Rectal smooth muscle tissue (tissue), 1 donor: ENCODE measurements around the gene HIP1R.
"Not testable (repeated sequence)": the region's sequence is repeated elsewhere in the genome, so short reads cannot be mapped to it uniquely, and the experiment has no call there.

ENCODE experiments used
- H3K27ac ChIP-seq: one replicate; pipeline ENCODE4 v1.7.0; 2013; ENCODE audit warnings: low read depth, low read length, inconsistent platforms
- H3K27me3 ChIP-seq: one replicate; pipeline ENCODE4 v1.7.0; 2013; ENCODE audit warnings: low read length; ENCODE audit not compliant: control insufficient read depth, insufficient read depth
- H3K36me3 ChIP-seq: one replicate; pipeline ENCODE4 v1.7.0; 2013; ENCODE audit warnings: low read length; ENCODE audit not compliant: control insufficient read depth, insufficient read depth
- H3K4me1 ChIP-seq: one replicate; pipeline ENCODE4 v1.7.0; 2013; ENCODE audit warnings: low read length; ENCODE audit not compliant: control insufficient read depth, insufficient read depth
- H3K4me3 ChIP-seq: one replicate; pipeline ENCODE4 v1.7.0; 2013; ENCODE audit warnings: low read length
- H3K9ac ChIP-seq: one replicate; pipeline ENCODE4 v1.7.0; 2013; ENCODE audit warnings: low read length

The HIP1R gene, protein sequence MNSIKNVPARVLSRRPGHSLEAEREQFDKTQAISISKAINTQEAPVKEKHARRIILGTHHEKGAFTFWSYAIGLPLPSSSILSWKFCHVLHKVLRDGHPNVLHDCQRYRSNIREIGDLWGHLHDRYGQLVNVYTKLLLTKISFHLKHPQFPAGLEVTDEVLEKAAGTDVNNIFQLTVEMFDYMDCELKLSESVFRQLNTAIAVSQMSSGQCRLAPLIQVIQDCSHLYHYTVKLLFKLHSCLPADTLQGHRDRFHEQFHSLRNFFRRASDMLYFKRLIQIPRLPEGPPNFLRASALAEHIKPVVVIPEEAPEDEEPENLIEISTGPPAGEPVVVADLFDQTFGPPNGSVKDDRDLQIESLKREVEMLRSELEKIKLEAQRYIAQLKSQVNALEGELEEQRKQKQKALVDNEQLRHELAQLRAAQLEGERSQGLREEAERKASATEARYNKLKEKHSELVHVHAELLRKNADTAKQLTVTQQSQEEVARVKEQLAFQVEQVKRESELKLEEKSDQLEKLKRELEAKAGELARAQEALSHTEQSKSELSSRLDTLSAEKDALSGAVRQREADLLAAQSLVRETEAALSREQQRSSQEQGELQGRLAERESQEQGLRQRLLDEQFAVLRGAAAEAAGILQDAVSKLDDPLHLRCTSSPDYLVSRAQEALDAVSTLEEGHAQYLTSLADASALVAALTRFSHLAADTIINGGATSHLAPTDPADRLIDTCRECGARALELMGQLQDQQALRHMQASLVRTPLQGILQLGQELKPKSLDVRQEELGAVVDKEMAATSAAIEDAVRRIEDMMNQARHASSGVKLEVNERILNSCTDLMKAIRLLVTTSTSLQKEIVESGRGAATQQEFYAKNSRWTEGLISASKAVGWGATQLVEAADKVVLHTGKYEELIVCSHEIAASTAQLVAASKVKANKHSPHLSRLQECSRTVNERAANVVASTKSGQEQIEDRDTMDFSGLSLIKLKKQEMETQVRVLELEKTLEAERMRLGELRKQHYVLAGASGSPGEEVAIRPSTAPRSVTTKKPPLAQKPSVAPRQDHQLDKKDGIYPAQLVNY

DNA sequence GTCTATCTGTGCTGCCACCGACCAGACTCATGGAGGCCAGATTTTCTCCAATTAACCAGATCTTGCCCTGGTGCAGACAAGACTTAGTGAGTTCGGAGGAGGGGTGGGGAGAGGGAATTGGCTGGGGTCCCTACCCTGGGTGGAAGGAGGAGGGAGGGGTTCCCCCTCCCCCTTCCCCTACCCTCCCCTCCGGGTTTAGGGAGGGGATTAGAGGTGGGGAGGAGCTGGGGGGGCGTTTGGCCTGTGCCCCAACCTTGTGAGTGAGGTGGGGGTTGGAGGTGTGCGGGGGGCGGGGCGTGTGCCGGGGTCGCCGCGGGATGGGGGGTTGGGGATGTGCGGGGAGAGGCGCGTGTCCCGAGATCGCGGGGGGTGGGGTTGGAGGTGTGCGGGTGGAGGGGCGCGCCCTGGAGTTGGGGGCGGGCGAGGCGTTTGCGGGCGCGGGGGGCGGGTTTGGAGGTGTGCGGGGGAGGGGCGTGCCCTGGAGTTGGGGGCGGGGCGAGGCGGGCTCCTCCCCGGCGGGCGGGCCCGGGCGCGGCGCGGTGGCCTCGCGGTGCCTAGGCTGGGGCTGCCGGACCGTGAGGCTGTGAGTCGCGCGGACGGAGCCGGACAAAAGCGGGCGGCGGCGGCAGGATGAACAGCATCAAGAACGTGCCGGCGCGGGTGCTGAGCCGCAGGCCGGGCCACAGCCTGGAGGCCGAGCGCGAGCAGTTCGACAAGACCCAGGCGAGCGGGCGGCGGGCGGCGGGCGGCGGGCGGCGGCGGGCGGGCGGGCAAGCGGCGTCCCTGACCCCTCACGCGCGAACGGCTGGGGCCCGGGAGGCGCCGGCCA, at the start of gene HIP1R:
HIP1R (plus strand) TSS at position 537 of the 829 bp plus-strand sequence; CDS start at position 631, 94 bp downstream.
- Histone ChIP-seq H3K27me3 (no peaks in the 10 kb centered on the region), H3K27ac (no peak within 1 kb of the TSS), H3K9ac (peak within 1 kb of the TSS; percentile 67), H3K4me1 (peaks cover 2% of the 10 kb centered on the region), H3K36me3 (no peaks in the 10 kb centered on the region), H3K4me3 (peak within 1 kb of the TSS; percentile 58)

DNA sequence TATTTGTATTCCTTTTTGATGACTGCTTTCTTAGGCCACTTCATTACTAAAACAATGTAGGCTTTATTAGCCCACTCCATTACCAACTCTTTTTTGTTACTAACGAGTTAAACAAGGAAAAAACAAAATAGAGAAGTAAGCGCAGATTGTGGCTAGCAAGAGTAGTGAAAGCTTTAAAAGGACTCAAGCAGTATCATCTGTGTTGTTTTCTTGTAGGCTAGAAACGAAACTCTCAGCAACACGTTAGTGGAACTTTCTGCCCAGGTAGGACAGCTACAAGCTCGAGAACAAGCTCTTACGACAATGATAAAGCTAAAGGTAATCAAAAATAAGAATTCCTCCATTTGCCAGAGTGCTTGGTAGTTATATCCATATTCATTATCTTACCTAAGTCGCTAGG, 49.8 kb upstream of the HIP1R start:
- Histone ChIP-seq H3K9ac (no peak overlapping the region), H3K27ac (no peak overlapping the region), H3K4me1 (no peaks in the 10 kb centered on the region), H3K27me3 (no peaks in the 10 kb centered on the region), H3K4me3 (no peak overlapping the region), H3K36me3 (no peaks in the 10 kb centered on the region)

DNA sequence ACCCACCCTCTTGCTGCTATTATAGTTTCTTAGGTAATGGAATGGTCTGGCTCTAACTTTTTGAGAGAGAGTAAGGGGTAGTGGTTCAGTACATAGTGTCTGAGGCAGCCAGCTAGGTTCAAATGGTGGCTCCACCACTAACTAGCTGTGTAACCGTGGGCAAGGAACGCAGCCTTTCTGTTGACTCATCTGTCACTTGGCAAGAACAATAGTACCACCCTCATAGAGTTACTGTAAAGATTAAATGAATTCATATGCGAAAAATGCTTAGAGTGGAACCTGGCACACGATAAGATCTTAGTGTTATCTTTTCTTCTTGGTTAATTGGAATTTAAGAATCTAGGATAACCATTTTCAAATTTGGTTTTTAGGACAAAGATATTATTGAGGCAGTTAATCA, 46.9 kb upstream of the HIP1R start:
- no peak overlapping the region for H3K9ac ChIP-seq
- no peaks in the 10 kb centered on the region for H3K36me3 ChIP-seq
- H3K4me3 ChIP-seq = no peak overlapping the region
- H3K27me3 ChIP-seq = no peaks in the 10 kb centered on the region
- no peaks in the 10 kb centered on the region for H3K4me1 ChIP-seq
- no peak overlapping the region for H3K27ac ChIP-seq

DNA sequence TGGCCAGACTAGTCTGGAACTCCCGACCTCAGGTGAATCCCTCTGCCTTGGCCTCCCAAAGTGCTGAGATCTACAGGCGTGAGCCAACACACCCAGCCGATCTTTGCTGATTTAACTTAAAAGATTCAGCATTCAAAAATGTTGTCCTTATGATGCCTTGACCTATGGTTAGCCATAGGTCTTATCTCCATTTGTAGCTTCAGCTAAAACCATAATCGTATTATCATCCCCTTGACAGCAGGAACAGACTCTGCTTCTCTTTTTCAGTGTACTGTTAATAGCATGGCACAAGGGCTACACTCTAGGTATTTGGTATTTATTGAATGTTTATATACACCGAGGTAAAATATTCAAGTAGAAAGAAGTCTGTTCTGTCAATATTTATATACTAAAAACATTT, 45.6 kb upstream of the HIP1R start:
- H3K27ac ChIP-seq = no peak overlapping the region
- no peaks in the 10 kb centered on the region for H3K4me1 ChIP-seq
- H3K4me3 ChIP-seq = no peak overlapping the region
- no peaks in the 10 kb centered on the region for H3K36me3 ChIP-seq
- H3K9ac ChIP-seq = no peak overlapping the region
- H3K27me3 ChIP-seq = no peaks in the 10 kb centered on the region

DNA sequence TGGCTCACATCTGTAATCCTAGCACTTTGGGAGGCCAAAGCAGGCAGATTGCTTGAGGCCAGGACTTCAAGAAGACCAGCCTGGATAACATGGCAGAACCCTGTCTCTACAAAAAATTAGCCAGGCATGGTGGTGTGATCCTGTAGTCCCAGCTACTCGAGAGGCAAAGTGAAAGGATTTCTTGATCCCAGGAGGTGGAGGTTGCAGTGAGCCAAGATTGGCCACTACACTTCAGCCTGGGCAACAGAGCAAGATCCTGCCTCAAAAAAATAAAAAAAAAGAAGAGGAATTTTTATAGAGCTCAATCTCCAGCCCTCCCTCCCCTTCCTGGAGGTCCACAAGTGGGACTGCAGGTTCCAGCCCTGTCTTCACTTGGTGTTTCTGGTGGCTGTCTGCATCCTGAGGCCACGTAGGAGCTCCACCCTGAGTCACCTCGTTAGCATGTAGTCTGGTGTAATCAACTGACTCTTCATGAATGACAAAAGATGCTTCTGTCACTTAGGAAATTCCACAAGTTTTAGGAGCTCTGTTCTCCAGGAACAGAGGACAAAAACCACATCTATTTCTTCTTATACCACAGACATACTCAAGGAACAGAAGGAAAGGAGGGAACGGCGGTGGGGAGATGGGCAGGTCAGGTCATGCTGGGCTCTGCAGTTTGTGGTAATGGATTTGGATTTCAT, 44.7 kb upstream of the HIP1R start:
- no peaks in the 10 kb centered on the region for H3K4me1 ChIP-seq
- H3K9ac ChIP-seq = no peak overlapping the region
- no peaks in the 10 kb centered on the region for H3K36me3 ChIP-seq
- H3K27ac ChIP-seq = no peak overlapping the region
- no peaks in the 10 kb centered on the region for H3K27me3 ChIP-seq
- no peak overlapping the region for H3K4me3 ChIP-seq

DNA sequence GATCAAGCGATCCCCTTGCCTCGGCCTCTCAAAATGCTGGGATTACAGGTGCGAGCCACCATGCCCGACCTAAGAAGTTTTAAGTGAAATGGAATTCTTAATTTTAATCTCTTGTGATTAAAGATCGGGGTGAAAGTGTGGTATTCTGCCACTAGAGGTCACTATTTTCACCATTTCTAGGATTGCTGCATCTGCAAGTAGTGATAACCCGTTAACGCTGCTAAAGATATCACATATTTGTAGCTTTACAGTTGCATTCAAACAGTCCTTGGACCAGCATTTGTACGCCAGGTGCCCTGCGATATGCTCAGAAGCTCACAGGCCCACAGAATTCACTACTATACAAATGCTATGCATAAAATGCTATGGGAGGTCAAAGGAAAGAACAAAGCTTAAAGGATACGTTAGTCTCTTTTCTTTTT, 41.6 kb upstream of the HIP1R start:
- no peaks in the 10 kb centered on the region for H3K36me3 ChIP-seq
- H3K27me3 ChIP-seq = no peaks in the 10 kb centered on the region
- no peak overlapping the region for H3K9ac ChIP-seq
- H3K4me1 ChIP-seq = no peaks in the 10 kb centered on the region
- no peak overlapping the region for H3K27ac ChIP-seq
- H3K4me3 ChIP-seq = no peak overlapping the region

DNA sequence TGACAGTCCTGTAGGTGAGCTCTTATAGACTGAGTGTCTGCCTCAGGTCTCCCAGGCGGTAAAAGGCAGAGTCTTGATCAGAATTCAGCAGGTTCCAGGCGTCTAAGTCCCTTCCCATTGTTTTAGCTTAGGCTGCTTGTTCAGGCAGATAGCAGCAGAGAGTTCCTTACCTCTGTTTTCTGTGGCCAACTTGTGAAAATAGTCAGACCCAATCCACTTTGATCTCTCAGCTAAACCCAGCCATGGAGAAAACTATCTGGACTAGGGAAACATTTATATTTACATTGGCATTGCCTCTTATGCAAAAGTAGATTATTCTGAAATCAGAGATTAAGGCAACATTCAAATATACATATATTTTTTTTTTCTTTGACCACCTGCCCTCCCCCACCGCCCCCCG, 39.5 kb upstream of the HIP1R start:
- Histone ChIP-seq H3K36me3 (no peaks in the 10 kb centered on the region), H3K4me3 (no peak overlapping the region), H3K9ac (no peak overlapping the region), H3K4me1 (no peaks in the 10 kb centered on the region), H3K27ac (no peak overlapping the region), H3K27me3 (no peaks in the 10 kb centered on the region)

DNA sequence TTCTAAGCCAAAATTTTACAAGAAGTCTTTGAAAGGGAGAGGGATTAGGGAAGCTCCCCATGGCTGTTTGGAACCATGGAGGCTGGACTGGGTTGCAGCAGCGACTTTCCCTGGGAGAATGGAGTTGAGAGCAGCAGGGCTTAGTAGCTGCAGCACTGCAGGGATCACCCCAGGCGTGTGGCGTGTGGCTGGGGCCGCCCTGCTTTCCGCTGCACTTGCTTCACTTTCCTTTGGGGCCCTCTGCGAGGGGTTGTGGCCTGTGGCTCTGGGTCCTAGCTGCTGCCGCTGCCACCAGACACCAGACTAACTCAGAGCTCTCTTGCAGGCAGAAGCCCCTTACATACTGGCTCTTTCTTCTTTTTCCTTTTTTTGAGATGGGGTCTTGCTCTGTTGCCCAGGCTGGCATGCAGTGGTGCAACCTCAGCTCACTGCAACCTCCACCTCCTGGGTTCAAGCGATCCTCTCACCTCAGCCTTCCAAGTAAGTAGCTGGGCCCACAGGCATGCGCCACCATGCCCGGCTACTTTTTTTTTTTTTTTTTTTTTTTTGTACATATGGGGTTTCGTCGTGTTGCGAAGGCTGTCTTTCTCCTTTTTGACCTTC, 35.5 kb upstream of the HIP1R start:
- H3K4me1 ChIP-seq = no peaks in the 10 kb centered on the region
- no peaks in the 10 kb centered on the region for H3K27me3 ChIP-seq
- no peak overlapping the region for H3K9ac ChIP-seq
- H3K27ac ChIP-seq = no peak overlapping the region
- H3K4me3 ChIP-seq = no peak overlapping the region
- H3K36me3 ChIP-seq = no peaks in the 10 kb centered on the region

DNA sequence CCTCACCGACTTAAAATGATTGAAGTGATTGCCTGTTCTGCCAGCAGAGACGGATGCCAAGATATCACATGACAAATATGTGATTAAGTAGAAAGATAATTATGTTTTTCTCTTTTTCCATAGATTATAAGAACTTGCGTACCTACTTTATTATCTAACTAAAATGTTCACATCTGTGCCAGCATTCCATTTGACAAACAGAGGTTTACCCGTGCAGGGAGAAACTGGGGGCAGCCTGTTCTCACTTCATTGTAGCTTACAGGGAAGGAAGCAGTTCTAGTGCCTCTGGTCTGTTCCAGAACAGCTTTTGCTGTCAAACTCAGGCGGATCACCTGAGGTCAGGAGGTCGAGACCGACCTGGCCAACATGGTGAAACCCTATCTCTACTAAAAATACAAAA, 31.3 kb upstream of the HIP1R start:
- Histone ChIP-seq H3K4me1 (no peaks in the 10 kb centered on the region), H3K4me3 (no peak overlapping the region), H3K27ac (no peak overlapping the region), H3K9ac (no peak overlapping the region), H3K27me3 (no peaks in the 10 kb centered on the region), H3K36me3 (no peaks in the 10 kb centered on the region)

DNA sequence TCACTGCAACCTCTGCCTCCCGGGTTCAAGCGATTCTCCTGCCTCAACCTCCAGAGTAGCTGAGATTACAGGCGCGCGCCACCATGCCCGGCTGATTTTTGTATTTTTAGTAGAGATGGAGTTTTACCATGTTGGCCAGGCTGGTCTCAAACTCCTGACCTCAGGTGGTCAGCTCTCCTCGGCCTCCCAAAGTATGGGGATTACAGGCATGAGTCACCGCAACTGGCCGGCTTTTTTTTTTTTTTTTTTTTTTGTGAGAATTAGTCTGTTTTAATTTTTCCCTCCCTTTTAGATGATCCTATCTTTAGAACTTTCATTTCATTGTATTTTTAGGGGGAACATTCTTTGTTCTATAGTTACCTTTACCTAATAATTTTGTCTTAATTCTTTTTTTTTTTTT, 30.3 kb upstream of the HIP1R start:
- not testable (repeated sequence) for H3K27ac ChIP-seq, H3K36me3 ChIP-seq, H3K4me1 ChIP-seq, H3K9ac ChIP-seq, H3K4me3 ChIP-seq, H3K27me3 ChIP-seq

DNA sequence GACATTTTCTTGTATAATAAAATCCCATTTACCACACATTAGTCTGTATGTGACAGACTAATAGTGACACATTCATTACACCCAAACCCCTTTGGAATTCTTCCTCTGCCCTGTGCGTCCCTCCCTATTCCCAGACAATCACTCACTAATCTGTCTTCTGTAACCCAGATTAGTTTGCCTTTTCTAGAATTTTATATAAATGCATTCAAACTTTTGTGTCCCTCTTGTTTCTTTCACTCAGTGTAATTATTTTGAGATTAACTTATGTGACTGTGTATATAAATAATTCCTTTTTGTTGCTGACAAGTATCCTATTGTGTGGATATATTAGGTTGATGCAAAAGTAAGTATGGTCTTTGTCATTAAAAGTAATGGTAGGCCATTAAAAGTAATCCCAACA, 27.6 kb upstream of the HIP1R start:
- no peak overlapping the region for H3K27ac ChIP-seq
- H3K9ac ChIP-seq = no peak overlapping the region
- no peaks in the 10 kb centered on the region for H3K27me3 ChIP-seq
- H3K4me1 ChIP-seq = no peaks in the 10 kb centered on the region
- no peak overlapping the region for H3K4me3 ChIP-seq
- H3K36me3 ChIP-seq = no peaks in the 10 kb centered on the region
